A549 (cell line): ENCODE results near the gene MED10.

Experiments
- MAFK ChIP-seq: fragments of 450-650 bp; IDR thresholded peaks from 2 replicates; pipeline ENCODE4 v1.6.1; 2014; ENCODE audit not compliant: partially characterized antibody
- MYC ChIP-seq: IDR thresholded peaks from 2 replicates; pipeline ENCODE4 v1.6.1; 2012; ENCODE audit warnings: mild to moderate bottlenecking, inconsistent platforms, low read length, improper control_type of control experiment, borderline replicate concordance
- POLR2A ChIP-seq: IDR thresholded peaks from 2 replicates; pipeline ENCODE4 v1.6.1; 2012; ENCODE audit warnings: mild to moderate bottlenecking, low read length
- RAD21 ChIP-seq, 2 experiments: fragments of >200 bp in 1 of 2; sonication (Bioruptor Twin) in 1 of 2; formaldehyde crosslinking in 1 of 2; IDR thresholded peaks in 1 of 2; conservative IDR thresholded peaks in 1 of 2; 2 replicates in 1 of 2; 3 replicates in 1 of 2; pipeline ENCODE4 v1.6.1; 2012 to 2018; ENCODE audit warnings: inconsistent platforms in 1 of 2

- TF ChIP-seq RAD21 (conservative IDR thresholded peaks at IDR 0.05 in 1 of 2, IDR thresholded peaks at IDR 0.05 in 1 of 2) (no peak), MAFK (no peak), MYC (no peak), POLR2A (no peak)
Observed at GRCh38 chr5:6362846-6363245, 15.5 kb downstream of the MED10 start.
